Measurements from ENCODE around the gene MUSK.
"Not testable (repeated sequence)": the region's sequence is repeated elsewhere in the genome, so short reads cannot be mapped to it uniquely, and the experiment has no call there.

The MUSK gene

DNA sequence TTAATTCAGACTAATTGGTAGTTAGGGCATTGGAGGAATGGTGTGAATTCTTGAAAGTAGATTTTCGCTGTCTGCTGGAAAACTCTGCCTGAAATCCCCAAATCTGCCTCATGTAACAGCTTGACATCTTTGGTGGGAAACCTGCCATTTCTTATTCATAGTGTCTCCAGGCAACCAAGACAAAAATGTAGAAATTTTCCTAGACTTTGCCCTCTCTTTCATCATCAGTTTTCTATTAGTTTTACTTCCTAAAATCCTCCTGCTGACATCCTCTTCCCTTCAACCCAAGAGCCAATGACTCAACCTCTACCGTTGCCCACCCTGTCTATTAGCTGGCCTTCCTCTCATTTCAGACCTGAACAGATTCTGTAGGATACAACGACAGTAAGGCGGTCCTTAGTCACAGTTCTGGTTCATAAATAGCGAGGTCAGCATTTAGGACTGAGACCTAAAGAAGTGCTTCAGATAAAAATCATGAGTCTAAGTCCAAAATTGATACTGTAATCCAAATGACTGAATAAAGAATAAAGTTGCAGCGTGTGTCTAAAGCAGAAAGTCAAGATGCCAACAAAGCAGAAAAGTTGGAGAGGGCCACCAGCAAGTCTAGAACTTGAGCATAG, 133.9 kb downstream of the MUSK start:
- no peak for DNase-seq
- intact Hi-C loops (cut with DNase I): no loop called here

DNA sequence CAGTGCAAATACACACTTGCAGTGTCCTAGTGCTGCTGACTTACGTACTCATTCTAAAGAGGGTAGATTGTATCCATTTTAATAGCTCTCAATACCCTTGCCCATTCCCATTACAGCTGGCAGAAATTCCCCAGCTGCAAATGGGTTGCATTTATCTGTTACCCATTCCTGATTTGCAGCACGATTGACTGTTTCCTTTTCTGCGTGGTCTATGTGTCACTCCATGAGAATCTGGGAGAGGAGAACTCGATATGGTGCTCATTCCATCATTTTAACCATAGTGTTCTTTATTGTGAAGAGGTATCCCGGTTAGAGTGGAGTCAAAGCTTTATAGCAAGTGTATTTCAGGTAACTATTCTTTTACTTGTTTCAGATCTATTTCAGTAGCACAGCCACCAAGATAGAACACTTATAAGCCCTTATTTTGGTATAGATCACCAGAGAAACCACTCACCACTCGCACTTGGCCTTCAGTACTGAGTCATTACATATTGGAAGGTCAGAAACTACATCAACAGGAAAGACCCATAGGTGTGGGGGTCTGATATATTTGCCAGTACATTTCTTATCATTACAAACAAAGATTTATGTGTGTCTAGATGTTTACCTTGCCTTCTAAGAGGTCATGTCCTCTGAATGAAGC, 139.5 kb downstream of the MUSK start:
- DNase-seq: no peak
- intact Hi-C loops (cut with DNase I): no loop called here

DNA sequence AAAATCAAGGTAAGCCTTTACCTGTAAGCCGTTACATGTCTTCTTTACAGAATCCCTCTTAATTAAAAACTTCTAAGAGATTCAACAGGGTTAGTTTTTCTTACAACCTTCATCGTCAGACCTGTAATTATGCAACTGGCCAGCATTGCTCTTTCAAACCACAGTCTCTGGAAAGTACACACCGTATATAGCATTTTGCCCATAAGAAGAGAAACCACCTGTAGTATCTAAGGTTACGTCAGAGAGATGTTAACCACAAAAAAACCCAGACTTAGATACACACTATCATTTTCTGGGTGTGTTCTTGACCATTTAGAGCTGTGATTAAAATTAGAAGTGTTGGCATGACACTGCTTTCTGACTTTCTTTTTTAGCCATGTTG, 140.0 kb downstream of the MUSK start:
- DNase-seq: no peak
- intact Hi-C loops (cut with DNase I): no loop called here

DNA sequence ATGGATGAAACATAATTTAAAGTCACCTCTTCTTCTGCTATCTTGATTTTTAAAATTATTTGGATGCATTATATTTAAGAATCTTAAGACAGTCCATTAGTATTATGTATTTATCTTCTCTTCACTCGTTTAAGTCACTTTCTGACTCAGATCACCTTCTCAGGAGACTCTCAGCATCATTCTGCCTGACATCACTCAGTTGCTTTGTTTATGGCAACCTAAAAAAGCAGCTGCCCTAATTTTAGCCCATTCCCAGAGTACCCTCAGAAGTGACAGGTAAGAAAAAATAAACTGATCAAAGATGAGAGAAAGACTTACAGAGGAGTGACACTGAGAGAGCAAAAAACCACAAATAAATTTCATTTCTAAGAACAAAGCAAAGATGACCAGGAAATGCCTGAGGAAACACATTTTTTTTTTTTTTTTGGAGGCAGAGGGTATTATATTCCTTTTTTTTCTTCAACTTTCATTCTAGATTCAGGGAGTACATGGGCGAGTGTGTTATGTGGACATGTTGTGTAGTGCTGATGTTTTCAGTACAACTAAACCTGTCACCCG, 140.5 kb downstream of the MUSK start:
- intact Hi-C loops (cut with DNase I): no loop called here
- DNase-seq: no peak

DNA sequence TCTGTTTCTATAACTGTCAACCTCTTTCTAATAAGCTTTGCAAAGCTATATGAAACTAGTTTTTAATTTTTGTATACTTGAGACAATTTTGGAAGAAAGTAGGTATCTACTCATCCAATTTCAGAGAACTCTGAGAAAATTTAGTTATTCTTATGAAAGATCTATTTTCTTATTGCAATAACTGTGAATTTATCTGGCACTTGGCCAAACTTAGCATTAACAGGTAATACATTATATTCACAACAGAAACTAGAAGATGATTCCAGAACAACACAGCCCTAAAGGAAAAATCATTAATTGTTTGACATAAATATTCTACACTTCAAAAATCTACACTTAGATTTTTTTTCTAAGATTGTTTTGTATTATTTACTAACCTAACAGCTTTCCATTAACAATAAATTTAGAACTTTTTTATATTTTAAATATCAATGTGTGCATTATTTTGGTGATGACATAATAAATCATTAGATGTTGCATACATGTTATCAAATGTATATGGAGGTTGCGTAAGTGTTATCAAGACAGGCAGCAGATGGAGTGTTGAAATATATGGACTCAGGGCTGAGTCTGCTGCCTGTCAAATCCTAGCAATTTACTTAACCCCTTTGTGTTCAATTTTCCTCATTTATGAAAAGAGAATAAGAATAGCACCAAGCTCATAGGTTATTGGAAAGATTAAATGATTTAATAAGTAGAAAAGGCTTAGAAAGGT, 141.8 kb downstream of the MUSK start:
- DNase-seq: no peak
- intact Hi-C loops (cut with DNase I): no loop called here

DNA sequence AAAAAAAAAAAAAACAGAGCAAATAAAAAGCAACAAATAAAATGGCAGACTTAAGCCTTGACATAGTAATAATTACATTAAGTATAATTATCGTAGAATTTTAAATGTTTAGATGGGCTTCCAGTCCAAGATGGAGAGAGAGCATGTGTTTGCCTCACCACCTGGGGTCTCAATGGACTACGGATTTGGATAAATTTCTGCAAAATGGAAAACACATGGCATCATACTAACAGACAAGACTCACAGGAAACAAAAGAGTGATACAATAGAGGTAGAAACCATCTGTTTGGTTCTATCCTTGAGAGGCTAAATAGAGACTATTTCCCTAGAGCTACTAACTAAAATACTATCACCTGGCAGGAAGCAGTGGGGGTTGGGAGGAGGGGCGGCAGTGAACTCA, 144.3 kb downstream of the MUSK start:
- intact Hi-C loops (cut with DNase I): no loop called here
- no peak for DNase-seq

DNA sequence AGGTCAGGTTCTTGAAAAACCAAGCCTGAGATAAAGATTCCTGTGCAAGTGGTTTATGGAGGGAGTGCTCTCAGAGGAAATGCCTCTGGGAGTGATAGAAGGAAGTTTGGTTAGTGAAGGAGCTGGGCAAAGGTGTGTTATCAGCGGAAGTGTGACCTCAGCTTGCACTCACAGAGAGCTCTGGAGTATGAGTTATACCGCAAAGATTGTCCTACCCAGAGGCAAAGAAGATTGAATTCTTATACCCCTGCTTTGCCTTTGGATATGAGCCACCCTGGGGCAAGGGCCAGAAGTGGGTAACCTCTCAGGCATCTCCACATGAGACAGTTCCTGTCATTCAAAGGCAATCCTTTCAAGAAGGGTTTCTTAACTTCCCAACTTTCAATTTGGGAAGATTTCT, 145.6 kb downstream of the MUSK start:
- no peak for DNase-seq
- intact Hi-C loops (cut with DNase I): no loop called here

DNA sequence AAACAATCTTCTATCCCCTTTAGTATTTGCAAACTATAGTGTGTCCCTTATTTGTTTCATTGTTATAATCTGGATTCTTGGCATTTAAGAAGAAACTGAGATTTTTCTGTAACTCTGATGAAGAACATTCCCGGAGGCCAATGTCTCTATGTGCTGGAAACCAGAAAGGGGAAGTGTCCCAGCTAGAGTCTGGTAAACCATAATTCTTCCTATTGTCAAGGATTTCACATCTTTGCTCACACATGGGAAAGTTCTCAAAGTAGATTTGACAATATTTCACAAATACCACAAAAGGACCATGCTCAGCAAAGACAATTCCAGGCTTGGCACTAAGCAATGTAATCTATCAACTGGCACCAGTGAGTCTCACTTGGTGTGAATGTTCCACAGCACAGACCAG, 146.8 kb downstream of the MUSK start:
- intact Hi-C loops (cut with DNase I): no loop called here
- DNase-seq: no peak

DNA sequence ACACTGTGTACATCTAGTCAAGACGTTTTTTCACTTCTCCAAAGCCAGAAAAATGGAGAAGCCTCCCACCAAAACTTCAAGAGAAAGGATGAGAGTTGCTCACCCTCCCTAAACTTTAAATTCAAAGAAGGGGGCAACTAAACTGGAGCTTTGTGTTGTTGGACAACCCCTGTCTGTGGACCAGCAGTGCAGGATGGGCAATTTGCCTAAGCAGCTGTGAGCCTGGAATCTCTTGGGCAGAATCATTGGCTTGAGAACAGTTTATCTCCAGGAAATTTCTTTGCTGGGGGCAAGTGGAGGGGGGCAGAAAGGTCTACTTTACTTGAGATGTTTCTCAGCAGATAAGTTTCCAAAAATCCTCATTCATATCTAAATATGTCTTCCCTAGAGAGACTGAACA, 151.8 kb downstream of the MUSK start:
- DNase-seq: peak in 4 of 10 donors; percentile 10 to 83 (median 36)
- intact Hi-C loops (cut with DNase I): no loop called here

DNA sequence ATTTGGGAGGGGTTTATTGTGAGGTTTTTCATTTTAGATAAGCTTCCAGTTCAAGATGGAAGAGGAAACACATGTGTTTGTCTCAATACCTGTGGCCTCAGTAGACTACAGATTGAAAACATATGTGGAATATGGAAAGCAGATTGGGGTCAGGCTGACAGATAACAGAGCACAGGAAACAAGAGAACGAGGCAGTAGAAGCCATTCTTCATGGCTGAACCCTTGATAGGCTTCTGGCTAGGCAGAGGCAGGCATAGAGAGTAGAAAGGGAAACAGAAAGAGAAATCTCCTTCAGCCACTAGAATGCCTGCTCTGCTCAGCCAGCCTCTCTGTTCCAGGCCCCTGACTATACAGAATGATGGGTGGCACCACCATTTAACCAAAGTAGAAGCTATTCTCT, 152.5 kb downstream of the MUSK start:
- DNase-seq: no peak
- intact Hi-C loops (cut with DNase I): no loop called here

DNA sequence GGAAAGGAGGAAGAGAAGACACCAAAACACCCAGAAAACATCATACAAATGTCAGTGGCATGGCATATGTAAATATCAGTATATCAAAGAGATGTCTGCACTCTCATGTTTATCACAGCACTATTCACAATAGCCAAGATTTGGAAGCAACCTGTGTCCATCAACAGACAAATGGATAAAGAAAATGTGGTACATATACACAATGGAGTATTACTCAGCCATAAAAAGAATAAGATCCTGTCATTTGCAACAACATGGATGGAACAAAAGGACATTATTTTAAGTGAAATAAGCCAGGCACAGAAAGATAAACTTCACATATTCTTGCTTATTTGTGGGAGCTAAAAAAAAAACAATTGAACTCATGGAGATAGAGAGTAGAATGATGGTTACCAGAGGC, 156.5 kb downstream of the MUSK start:
- DNase-seq; intact Hi-C loops (cut with DNase I): not testable (repeated sequence)

DNA sequence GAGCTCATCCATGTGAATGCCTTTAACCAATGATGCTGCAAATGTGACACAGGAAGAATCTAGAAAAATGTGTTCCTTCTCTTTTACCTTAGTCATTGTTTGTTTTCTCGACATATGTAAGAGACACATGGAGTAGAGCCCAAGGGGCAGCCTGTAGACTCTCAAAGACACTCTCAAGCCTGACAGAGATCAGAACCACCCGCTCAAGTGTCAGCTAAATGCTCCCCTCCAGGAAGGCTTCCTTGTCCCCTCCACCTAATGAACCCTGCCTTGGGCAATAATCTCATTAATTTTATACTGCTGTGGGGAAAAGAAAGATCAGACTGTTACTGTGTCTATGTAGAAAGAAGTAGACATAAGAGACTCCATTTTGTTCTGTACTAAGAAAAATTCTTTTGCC, 157.4 kb downstream of the MUSK start:
- intact Hi-C loops (cut with DNase I): no loop called here
- no peak for DNase-seq

DNA sequence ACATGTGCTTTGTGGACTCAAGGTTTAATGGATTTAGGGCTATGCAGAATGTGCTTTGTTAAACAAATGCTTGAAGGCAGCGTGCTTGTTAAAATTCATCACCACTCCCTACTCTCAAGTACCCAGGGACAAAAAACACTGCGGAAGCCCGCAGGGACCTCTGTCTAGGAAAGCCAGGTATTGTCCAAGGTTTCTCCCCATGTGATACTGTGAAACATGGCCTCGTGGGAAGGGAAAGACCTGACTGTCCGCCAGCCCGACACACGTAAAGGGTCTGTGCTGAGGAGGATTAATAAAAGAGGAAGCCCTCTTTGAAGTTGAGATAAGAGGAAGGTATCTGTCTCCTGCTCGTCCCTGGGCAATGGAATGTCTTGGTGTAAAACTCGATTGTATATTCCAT, 157.8 kb downstream of the MUSK start:
- DNase-seq; intact Hi-C loops (cut with DNase I): not testable (repeated sequence)

DNA sequence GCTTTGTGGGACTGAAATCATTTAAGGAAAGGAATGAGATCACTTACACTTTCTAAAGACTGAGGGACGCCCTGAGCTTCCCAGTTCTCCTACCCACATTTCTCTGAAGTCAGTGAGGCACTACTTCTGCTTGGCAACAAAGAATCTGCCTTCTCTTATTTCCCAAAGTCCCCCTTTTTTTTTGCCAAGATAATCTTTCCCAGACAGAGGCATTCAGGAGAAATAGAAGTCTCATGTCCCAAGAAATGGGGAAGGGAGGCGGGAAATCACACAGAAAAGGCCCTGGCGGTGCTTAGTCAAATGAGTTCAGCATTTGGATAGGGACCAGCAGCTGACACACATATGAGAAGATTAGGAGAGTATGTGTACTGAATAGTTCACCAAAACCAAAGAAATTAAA, 159.7 kb downstream of the MUSK start:
- DNase-seq: peak in 2 of 10 donors; percentile 34 to 75
- intact Hi-C loops (cut with DNase I): no loop called here

DNA sequence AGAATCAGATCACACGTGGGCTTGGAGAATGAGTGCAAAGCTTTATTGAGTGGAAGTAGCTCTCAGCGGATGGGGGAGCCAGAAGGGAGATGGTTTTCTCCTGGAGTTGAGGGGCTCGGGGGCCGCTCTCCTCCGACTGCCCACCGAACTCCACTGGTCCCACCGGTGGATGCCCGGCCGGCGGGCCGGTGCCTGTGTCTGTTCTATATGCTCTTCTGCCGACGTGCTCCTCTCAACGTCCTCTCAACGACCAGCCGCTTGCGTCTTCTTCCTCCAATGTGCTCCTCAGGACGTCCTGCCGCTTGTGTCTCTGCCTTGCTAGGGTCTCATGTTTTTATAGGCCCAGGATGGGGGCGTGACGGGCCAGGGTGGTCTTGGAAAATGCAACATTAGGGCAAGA, 161.9 kb downstream of the MUSK start:
- peak in 1 of 10 donors; percentile 75 for DNase-seq
- intact Hi-C loops (cut with DNase I): no loop called here

DNA sequence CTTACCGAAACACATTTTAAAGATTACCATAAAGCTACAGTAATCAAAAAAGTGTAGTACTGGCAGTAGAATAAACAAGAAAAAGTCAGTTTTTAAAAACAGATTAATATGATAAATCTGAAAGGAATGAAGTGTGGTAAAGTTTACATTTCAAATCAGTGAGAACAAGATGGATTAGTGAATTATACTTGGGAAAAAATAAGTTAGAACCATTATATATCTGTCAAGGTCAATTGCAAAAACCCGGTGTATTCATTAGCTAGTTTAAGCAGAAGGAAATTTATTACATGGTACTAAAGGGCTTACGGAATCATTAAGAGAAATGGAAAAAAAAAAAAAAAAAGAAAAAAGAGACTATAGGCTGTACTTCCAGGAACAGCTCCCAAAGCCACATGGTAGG, 164.3 kb downstream of the MUSK start:
- no peak for DNase-seq
- intact Hi-C loops (cut with DNase I): no loop called here

DNA sequence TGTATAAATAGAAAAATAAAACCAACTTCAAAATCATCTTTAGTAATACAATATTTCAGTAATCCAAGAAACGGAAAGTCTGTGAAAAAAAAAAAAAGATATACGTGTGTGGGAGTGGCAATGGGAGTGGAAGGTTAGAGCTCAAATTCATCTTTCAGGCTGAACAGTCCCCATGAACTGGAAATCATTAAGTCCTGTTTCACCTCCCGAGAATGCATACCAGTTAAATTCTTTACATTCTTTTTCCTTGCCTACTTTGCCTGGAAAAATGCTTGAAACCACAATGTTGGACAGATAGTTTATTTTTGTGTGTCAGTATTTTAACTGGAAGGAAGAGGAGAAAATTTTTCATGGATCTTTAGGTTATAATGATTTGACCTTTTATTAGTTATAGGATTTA, 166.8 kb downstream of the MUSK start:
- DNase-seq: no peak
- intact Hi-C loops (cut with DNase I): no loop called here

DNA sequence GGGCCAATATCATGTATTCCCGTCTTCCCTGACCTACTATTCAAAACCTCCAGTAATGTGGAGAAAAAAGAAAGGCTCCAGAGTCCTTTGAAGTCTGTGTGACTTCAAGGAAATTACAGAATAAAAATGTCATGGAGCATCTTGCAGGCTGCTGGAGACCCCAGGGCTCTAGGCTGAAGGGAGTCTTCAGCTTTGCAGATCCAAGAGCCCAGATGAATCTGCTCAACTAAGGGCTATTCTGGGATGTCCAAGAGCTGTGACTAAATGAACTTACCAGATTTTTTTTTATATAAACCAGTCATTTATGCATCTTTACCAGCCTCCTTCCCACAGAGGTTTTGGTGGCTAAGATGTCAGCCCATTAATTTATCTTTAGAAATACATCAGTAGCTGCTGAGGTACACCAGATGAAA, 167.3 kb downstream of the MUSK start:
- no peak for DNase-seq
- intact Hi-C loops (cut with DNase I): no loop called here

DNA sequence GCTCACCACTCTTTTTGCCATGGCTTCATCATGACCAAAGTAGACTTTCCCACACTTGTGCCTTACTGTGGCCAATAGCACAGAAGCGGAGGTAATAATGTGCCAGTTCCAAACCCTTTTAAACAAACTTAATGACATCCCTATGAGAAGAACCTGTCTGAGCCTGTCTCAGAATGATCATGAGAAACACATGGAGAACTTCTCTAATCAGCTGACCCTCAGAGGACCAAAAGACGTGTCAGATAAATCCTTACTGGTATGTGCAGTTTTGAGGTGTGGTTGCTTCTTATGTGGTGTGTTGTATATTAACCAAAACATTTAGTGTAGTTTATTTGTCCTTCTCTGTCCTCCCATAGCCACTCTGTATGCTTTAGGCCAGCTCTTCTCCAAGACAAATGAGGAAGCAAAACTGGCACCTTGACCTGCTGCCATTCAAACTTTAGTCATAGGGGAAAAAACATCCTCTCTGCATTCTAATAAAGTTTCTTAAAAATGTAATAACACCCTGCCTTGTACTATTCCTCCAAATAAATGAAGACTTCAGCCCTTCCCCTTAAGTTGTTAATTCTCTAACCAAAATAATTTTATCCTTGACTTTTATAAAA, 168.9 kb downstream of the MUSK start:
- intact Hi-C loops (cut with DNase I): no loop called here
- no peak for DNase-seq

DNA sequence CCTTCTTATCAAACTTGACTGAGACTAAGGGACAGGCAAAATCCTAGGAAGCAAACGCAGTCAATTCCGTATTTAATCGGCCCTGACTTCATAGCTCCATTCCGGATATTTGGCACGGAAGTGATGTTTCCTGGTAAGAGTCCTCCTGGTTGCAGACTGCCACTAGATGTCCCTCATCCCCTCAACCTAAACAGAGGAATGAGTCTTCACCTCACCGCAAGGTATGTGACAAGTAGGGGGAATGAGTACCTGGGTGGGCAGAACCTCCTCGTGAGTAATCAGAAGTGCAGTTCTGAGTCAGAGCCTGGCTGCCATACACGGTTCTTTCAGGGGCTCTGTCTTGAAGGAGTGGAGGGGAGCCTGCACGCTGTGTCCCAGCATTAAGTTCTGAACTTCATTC, 173.6 kb downstream of the MUSK start:
- intact Hi-C loops (cut with DNase I): no loop called here
- no peak for DNase-seq

DNA sequence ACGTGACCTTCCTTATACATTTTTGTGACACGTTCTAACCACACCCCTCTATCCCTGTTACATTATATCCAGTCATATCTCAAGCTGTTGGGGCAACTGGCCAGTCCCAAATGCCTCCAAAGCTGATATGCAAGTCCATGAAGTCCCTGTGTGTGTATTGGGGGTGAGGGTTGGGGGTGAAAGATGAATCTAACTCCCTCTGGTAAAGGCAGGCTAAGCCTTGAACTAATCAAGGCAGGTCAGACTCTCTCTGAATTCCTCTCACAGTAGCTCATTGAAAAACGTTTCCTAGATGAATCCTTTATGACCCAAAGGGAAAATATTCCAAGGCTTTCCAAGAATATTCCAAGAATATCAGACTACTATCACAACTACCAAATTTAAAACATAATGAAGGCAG, 174.4 kb downstream of the MUSK start:
- intact Hi-C loops (cut with DNase I): no loop called here

More for the DNA sequence above, 174.4 kb downstream of the MUSK start:
- DNase-seq: no peak

Data from posterior cingulate gyrus (tissue), 11 donors.